ENCODE measurements around the gene RALGAPA2. TPM values are rescaled to one million over a fixed set of nuclear protein-coding genes. Genes with fewer than 3 reads are reported as not detected.

The RALGAPA2 gene
- total and polyA plus RNA-seq, 2 of the 13 experiments (the other 11 are each of a cell fraction or from before 2014, with no cell fraction given), result 13.8 to 17.7 TPM

DNA sequence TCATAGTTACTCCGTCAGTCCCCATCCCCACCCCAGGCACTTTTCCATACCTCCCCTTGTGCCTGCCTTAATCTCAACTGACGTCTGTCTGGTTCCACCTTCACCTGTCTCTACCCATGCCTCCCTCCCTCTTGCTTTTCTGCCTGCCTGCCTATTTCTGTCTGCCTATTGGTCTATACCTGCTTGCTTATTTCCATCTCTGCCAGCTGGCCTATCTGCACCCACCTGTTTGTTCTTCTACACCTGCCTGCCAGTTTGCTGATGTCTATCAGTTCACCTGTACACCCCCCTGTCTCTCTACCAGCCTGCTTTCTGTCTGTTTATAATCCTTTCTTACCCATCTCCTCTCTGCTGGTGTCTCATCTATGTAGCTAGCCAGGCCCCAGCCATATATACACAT lies 87.5 kb downstream of the RALGAPA2 start (continued):
- TF ChIP-seq, protein P1, sequence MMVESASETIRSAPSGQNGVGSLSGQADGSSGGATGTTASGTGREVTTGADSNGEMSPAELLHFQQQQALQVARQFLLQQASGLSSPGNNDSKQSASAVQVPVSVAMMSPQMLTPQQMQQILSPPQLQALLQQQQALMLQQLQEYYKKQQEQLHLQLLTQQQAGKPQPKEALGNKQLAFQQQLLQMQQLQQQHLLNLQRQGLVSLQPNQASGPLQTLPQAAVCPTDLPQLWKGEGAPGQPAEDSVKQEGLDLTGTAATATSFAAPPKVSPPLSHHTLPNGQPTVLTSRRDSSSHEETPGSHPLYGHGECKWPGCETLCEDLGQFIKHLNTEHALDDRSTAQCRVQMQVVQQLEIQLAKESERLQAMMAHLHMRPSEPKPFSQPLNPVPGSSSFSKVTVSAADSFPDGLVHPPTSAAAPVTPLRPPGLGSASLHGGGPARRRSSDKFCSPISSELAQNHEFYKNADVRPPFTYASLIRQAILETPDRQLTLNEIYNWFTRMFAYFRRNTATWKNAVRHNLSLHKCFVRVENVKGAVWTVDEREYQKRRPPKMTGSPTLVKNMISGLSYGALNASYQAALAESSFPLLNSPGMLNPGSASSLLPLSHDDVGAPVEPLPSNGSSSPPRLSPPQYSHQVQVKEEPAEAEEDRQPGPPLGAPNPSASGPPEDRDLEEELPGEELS (CRISPR knock-in tag; IDR thresholded peaks at IDR 0.05), result no peak
- no peak for TF ChIP-seq ZNF749 (CRISPR knock-in tag; IDR thresholded peaks at IDR 0.05; ENCODE audit: borderline replicate concordance)
- TF ChIP-seq, protein P2, sequence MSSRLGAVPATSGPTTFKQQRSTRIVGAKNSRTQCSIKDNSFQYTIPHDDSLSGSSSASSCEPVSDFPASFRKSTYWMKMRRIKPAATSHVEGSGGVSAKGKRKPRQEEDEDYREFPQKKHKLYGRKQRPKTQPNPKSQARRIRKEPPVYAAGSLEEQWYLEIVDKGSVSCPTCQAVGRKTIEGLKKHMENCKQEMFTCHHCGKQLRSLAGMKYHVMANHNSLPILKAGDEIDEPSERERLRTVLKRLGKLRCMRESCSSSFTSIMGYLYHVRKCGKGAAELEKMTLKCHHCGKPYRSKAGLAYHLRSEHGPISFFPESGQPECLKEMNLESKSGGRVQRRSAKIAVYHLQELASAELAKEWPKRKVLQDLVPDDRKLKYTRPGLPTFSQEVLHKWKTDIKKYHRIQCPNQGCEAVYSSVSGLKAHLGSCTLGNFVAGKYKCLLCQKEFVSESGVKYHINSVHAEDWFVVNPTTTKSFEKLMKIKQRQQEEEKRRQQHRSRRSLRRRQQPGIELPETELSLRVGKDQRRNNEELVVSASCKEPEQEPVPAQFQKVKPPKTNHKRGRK (CRISPR knock-in tag; IDR thresholded peaks at IDR 0.05), result no peak
- TF ChIP-seq ZNF75D (CRISPR knock-in tag; IDR thresholded peaks at IDR 0.05; ENCODE audit: borderline replicate concordance), result no peak
- TF ChIP-seq ETV6 (CRISPR knock-in tag; conservative IDR thresholded peaks at IDR 0.05), result no peak
- no peak for TF ChIP-seq ZSCAN21 (CRISPR knock-in tag; IDR thresholded peaks at IDR 0.05; ENCODE audit: borderline replicate concordance)
- TF ChIP-seq IRF2 (CRISPR knock-in tag; IDR thresholded peaks at IDR 0.05), result no peak
- TF ChIP-seq, protein P3, sequence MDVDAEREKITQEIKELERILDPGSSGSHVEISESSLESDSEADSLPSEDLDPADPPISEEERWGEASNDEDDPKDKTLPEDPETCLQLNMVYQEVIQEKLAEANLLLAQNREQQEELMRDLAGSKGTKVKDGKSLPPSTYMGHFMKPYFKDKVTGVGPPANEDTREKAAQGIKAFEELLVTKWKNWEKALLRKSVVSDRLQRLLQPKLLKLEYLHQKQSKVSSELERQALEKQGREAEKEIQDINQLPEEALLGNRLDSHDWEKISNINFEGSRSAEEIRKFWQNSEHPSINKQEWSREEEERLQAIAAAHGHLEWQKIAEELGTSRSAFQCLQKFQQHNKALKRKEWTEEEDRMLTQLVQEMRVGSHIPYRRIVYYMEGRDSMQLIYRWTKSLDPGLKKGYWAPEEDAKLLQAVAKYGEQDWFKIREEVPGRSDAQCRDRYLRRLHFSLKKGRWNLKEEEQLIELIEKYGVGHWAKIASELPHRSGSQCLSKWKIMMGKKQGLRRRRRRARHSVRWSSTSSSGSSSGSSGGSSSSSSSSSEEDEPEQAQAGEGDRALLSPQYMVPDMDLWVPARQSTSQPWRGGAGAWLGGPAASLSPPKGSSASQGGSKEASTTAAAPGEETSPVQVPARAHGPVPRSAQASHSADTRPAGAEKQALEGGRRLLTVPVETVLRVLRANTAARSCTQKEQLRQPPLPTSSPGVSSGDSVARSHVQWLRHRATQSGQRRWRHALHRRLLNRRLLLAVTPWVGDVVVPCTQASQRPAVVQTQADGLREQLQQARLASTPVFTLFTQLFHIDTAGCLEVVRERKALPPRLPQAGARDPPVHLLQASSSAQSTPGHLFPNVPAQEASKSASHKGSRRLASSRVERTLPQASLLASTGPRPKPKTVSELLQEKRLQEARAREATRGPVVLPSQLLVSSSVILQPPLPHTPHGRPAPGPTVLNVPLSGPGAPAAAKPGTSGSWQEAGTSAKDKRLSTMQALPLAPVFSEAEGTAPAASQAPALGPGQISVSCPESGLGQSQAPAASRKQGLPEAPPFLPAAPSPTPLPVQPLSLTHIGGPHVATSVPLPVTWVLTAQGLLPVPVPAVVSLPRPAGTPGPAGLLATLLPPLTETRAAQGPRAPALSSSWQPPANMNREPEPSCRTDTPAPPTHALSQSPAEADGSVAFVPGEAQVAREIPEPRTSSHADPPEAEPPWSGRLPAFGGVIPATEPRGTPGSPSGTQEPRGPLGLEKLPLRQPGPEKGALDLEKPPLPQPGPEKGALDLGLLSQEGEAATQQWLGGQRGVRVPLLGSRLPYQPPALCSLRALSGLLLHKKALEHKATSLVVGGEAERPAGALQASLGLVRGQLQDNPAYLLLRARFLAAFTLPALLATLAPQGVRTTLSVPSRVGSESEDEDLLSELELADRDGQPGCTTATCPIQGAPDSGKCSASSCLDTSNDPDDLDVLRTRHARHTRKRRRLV (CRISPR knock-in tag; IDR thresholded peaks at IDR 0.05), result no peak
- TF ChIP-seq NCOA2 (CRISPR knock-in tag; IDR thresholded peaks at IDR 0.05), result no peak

Measured in HepG2 (cell line).